GM12878 (cell line): ENCODE measurements around the gene NAA60.

Source experiments
- CBFB ChIP-seq: IDR thresholded peaks from 2 replicates; pipeline ENCODE4 v1.6.1; 2016; ENCODE audit warnings: antibody characterized with exemption, low read depth
- EZH2 ChIP-seq: IDR thresholded peaks from 2 replicates; pipeline ENCODE4 v1.6.1; 2012; ENCODE audit warnings: low read depth, mild to moderate bottlenecking, control low read depth, inconsistent platforms, low read length, borderline replicate concordance; ENCODE audit not compliant: control insufficient read depth
- MEF2B ChIP-seq: fragments of 450-650 bp; IDR thresholded peaks from 2 replicates; pipeline ENCODE4 v1.6.1; 2018; ENCODE audit warnings: mild to moderate bottlenecking, moderate library complexity; ENCODE audit not compliant: partially characterized antibody, poor library complexity, severe bottlenecking
- MYC ChIP-seq: IDR thresholded peaks from 2 replicates; pipeline ENCODE4 v1.6.1; 2011; ENCODE audit warnings: mild to moderate bottlenecking, low read length, moderate library complexity, inconsistent platforms; ENCODE audit not compliant: insufficient read depth, insufficient replicate concordance, insufficient read length, severe bottlenecking
- NFIC ChIP-seq: IDR thresholded peaks from 2 replicates; pipeline ENCODE4 v1.6.1; 2012; ENCODE audit warnings: low read depth, mild to moderate bottlenecking, inconsistent platforms, low read length, moderate library complexity
- SMARCA5 ChIP-seq: fragments of 450-650 bp; IDR thresholded peaks from 2 replicates; pipeline ENCODE4 v1.6.1; 2017; ENCODE audit warnings: mild to moderate bottlenecking
- SP1 ChIP-seq: IDR thresholded peaks from one replicate; pipeline ENCODE4 v1.6.1; 2011; ENCODE audit warnings: low read depth, low read length
- TARDBP ChIP-seq: IDR thresholded peaks from 2 replicates; pipeline ENCODE4 v1.6.1; 2016; ENCODE audit warnings: borderline replicate concordance
- TCF7 ChIP-seq: IDR thresholded peaks from 2 replicates; pipeline ENCODE4 v1.6.1; 2014; ENCODE audit warnings: antibody characterized with exemption, borderline replicate concordance
- ZNF384 ChIP-seq: IDR thresholded peaks from 2 replicates; pipeline ENCODE4 v1.6.1; 2012; ENCODE audit warnings: low read depth, mild to moderate bottlenecking, low read length, improper control_type of control experiment, borderline replicate concordance
- TF ChIP-seq, protein P1 (sequence below), 3 experiments: IDR thresholded peaks in 2 of 3; conservative IDR thresholded peaks in 1 of 3; 2 replicates each; pipeline ENCODE4 v1.5.1; 2011; ENCODE audit warnings: low read depth in 3 of 3, low read length in 3 of 3, mild to moderate bottlenecking in 3 of 3, control low read depth in 2 of 3, moderate library complexity in 2 of 3, inconsistent platforms in 1 of 3, mixed read lengths in 1 of 3; ENCODE audit not compliant: control insufficient read depth in 2 of 3, insufficient read depth in 1 of 3; ENCODE audit errors: extremely low read depth in 1 of 3

DNA sequence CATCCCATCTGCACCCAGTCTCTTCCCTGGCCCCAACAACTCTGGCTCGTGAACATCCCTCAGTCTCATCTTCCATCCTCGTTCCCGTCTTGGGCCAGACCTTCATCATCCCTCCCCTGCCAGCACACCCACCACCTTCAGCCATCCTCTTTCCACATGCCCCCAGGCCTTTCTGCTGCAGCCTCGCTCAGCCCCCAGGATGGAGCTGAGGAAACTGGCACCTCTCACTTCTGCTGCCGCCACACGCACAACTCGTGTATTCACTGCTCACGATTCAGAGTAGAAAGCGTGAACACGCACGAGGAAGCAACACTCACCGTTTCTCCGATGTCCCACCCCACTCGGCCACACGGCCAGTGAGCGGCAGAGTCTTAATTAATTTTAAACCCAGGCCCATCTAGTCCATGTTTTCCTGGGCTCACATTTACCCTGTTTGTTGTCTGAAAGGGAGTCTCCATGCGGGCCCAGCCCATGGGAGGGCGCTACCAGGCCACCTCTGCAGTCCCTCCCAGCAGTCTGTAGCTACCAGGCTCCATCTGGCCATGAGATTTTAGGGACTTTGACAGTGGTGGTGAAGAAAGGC, 39.3 kb downstream of the NAA60 start:
- TF ChIP-seq SMARCA5 = no peak
- TF ChIP-seq, protein P1, sequence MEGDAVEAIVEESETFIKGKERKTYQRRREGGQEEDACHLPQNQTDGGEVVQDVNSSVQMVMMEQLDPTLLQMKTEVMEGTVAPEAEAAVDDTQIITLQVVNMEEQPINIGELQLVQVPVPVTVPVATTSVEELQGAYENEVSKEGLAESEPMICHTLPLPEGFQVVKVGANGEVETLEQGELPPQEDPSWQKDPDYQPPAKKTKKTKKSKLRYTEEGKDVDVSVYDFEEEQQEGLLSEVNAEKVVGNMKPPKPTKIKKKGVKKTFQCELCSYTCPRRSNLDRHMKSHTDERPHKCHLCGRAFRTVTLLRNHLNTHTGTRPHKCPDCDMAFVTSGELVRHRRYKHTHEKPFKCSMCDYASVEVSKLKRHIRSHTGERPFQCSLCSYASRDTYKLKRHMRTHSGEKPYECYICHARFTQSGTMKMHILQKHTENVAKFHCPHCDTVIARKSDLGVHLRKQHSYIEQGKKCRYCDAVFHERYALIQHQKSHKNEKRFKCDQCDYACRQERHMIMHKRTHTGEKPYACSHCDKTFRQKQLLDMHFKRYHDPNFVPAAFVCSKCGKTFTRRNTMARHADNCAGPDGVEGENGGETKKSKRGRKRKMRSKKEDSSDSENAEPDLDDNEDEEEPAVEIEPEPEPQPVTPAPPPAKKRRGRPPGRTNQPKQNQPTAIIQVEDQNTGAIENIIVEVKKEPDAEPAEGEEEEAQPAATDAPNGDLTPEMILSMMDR (IDR thresholded peaks at IDR 0.05 in 2 of 3, conservative IDR thresholded peaks at IDR 0.05 in 1 of 3; ENCODE audit: control insufficient read depth in 2 of 3, extremely low read depth in 1 of 3, insufficient read depth in 1 of 3, low read depth in 3 of 3, low read length in 3 of 3) = no peak
- TF ChIP-seq CBFB = no peak
- no peak for TF ChIP-seq NFIC
- TF ChIP-seq TARDBP = no peak
- no peak for TF ChIP-seq MYC
- TF ChIP-seq SP1 = no peak
- no peak for TF ChIP-seq TCF7
- no peak for TF ChIP-seq ZNF384
- no peak for TF ChIP-seq EZH2
- no peak for TF ChIP-seq MEF2B
